ENCODE results near the gene EPHB1.

EPHB1 gene

GRCh38 chr3:135009014-135009413 is 214.0 kb downstream of the EPHB1 start:
- H3K27me3 ChIP-seq (ENCODE audit: insufficient read depth, low read depth, severe bottlenecking): no peaks in the 10 kb centered on the region
- no peak overlapping the region for H3K4me3 ChIP-seq (ENCODE audit: low read depth, low read length)
- H3K36me3 ChIP-seq: no peaks in the 10 kb centered on the region
- TF ChIP-seq CTCF (IDR thresholded peaks at IDR 0.05; ENCODE audit: low read depth, low read length): no peak
- no peaks in the 10 kb centered on the region for H3K9me3 ChIP-seq (ENCODE audit: severe bottlenecking)
- DNase-seq: no peak
- H3K27ac ChIP-seq: no peak overlapping the region

- no peaks in the 10 kb centered on the region for H3K27me3 ChIP-seq (ENCODE audit: insufficient read depth, low read depth, severe bottlenecking)
- DNase-seq: no peak
- H3K27ac ChIP-seq: no peak overlapping the region
- no peaks in the 10 kb centered on the region for H3K36me3 ChIP-seq
- no peaks in the 10 kb centered on the region for H3K9me3 ChIP-seq (ENCODE audit: severe bottlenecking)
- TF ChIP-seq CTCF (IDR thresholded peaks at IDR 0.05; ENCODE audit: low read depth, low read length): no peak
- no peak overlapping the region for H3K4me3 ChIP-seq (ENCODE audit: low read depth, low read length)
Observed at GRCh38 chr3:135012101-135012500, 217.0 kb downstream of the EPHB1 start.

- DNase-seq: no peak
- Histone ChIP-seq H3K9me3 (ENCODE audit: severe bottlenecking) (no peaks in the 10 kb centered on the region), H3K4me3 (ENCODE audit: low read depth, low read length) (no peak overlapping the region), H3K27ac (no peak overlapping the region), H3K27me3 (ENCODE audit: insufficient read depth, low read depth, severe bottlenecking) (no peaks in the 10 kb centered on the region), H3K36me3 (no peaks in the 10 kb centered on the region)
- no peak for TF ChIP-seq CTCF (IDR thresholded peaks at IDR 0.05; ENCODE audit: low read depth, low read length)
Observed at GRCh38 chr3:135013206-135013605, 218.1 kb downstream of the EPHB1 start.

GRCh38 chr3:135014566-135014965 is 219.5 kb downstream of the EPHB1 start:
- H3K9me3 ChIP-seq (ENCODE audit: severe bottlenecking): no peaks in the 10 kb centered on the region
- TF ChIP-seq CTCF (IDR thresholded peaks at IDR 0.05; ENCODE audit: low read depth, low read length): no peak
- H3K27me3 ChIP-seq (ENCODE audit: insufficient read depth, low read depth, severe bottlenecking): no peaks in the 10 kb centered on the region
- H3K27ac ChIP-seq: no peak overlapping the region
- no peaks in the 10 kb centered on the region for H3K36me3 ChIP-seq
- no peak for DNase-seq
- no peak overlapping the region for H3K4me3 ChIP-seq (ENCODE audit: low read depth, low read length)

GRCh38 chr3:135017003-135017893 is 222.2 kb downstream of the EPHB1 start:
- Histone ChIP-seq H3K9me3 (ENCODE audit: severe bottlenecking) (no peaks in the 10 kb centered on the region), H3K36me3 (no peaks in the 10 kb centered on the region), H3K27me3 (ENCODE audit: insufficient read depth, low read depth, severe bottlenecking) (no peaks in the 10 kb centered on the region), H3K27ac (no peak overlapping the region), H3K4me3 (ENCODE audit: low read depth, low read length) (no peak overlapping the region)
- no peak for DNase-seq
- TF ChIP-seq CTCF (IDR thresholded peaks at IDR 0.05; ENCODE audit: low read depth, low read length): no peak

Measured in WERI-Rb-1 (cell line).